Psoas muscle (tissue), 8 donors: ENCODE results near the gene SLC25A34. TPM values are rescaled to one million over a fixed set of nuclear protein-coding genes. Genes with fewer than 3 reads are reported as not detected.
A peak's percentile ranks its signal among the peaks of the same experiment; 100 is the strongest.

Experiments
- ATAC-seq, 4 donors: fragments of 200-7000 bp; cut with Tn5 transposase; one replicate each; pipeline ENCODE4 v1.9.1; 2020; ENCODE audit warnings: moderate library complexity in 3 of 4, mild to moderate bottlenecking in 2 of 4
- DNase-seq, 2 donors: peaks; one replicate each; pipeline ENCODE4 v3.0.0-alpha.2; 2020
- H3K27ac ChIP-seq: fragments of 200-600 bp; one replicate; pipeline ENCODE4 v1.8.0; 2022
- H3K27me3 ChIP-seq, 3 donors: fragments of 200-600 bp in 1 of 3; one replicate each; pipeline versions ENCODE4 v1.6.1 to v1.8.0; 2013 to 2022; ENCODE audit warnings: low read length in 2 of 3, mild to moderate bottlenecking in 2 of 3, moderate library complexity in 1 of 3; ENCODE audit not compliant: insufficient read depth in 3 of 3
- H3K36me3 ChIP-seq, 2 donors: fragments of 200-600 bp in 1 of 2; one replicate each; pipeline versions ENCODE4 v1.6.1 to v1.8.0; 2013 to 2022; ENCODE audit warnings: low read depth in 1 of 2, mild to moderate bottlenecking in 1 of 2, moderate library complexity in 1 of 2; ENCODE audit not compliant: insufficient read depth in 1 of 2
- H3K4me1 ChIP-seq: fragments of 200-600 bp; one replicate; pipeline ENCODE4 v1.8.0; 2022
- H3K4me3 ChIP-seq: fragments of 200-600 bp; one replicate; pipeline ENCODE4 v1.8.0; 2022; ENCODE audit warnings: mild to moderate bottlenecking
- H3K9me3 ChIP-seq: fragments of 200-600 bp; one replicate; pipeline ENCODE4 v1.8.0; 2022
- CTCF ChIP-seq: fragments of 200-600 bp; IDR thresholded peaks from one replicate; pipeline ENCODE4 v1.8.0; 2022; ENCODE audit warnings: antibody characterized with exemption
- WGBS, 3 donors: extraction: QIAGEN DNeasy Blood & Tissue Kit; methylation state at CpG; one replicate each; pipeline versions ENCODE4 v1.1.6 to v1.1.7; 2013; 5-methylcytosine and 5-hydroxymethylcytosine counted together
- intact Hi-C, 2 donors: fragments of 100-400 bp; cut with DNase I; formaldehyde crosslinking; loops; one replicate each; pipeline versions ENCODE4 v1.11.0 to v1.14.2; 2022
- polyA plus RNA-seq, 3 donors: library from polyadenylated mRNA; stranded (reverse); fragments of 200-250 nt; gene quantifications; one replicate each; pipeline ENCODE4 v1.2.3, GENCODE V29; 2013
- total RNA-seq, 4 donors: library from RNA; stranded (reverse); fragmentation: NEBNext Ultra II Directional in 2 of 4; extraction: Animal tissue kit (Norgen Biotek cat#: 25700) in 2 of 4; gene quantifications; one replicate each; pipeline versions ENCODE4 v1.2.1 to v1.2.4, GENCODE V29; 2021 to 2023
- donor health status: healthy with polysubstance abuse.
- donor health status: DM: no; HTN: no; CAD: no; lungs with moderate emphysema.
- donor health status: Bipolar disorder and iron deficiency.
- donor health status: healthy.
- donor health status: DM: yes; HTN: yes; CAD: no.
- donor health status: DM: no; HTN: no; CAD: no.
- donor health status: DM: no; HTN: no; CAD: no.
- donor health status: DM: yes; HTN: yes; CAD: no.

Gene SLC25A34
- total and polyA plus RNA-seq, 7 donors: 1.3 to 48.2 (median 10.1) TPM

- ATAC-seq: no peak
- Histone ChIP-seq H3K4me1 (peaks cover 23% of the 10 kb centered on the region), H3K27ac (peak overlapping the region; percentile 95), H3K36me3 (peaks cover 0 to 12% of the 10 kb centered on the region in 2 donors), H3K27me3 (no peaks in the 10 kb centered on the region), H3K9me3 (no peaks in the 10 kb centered on the region), H3K4me3 (peak overlapping the region; percentile 70)
- intact Hi-C loops: loop anchor here (5.0 kb wide), 2 partner anchors 157 to 212 kb away; partner anchors contain the start of gene DNAJC16 (in 1 of the 2)
- peak in 1 of 2 donors; percentile 52 for DNase-seq
- no peak for TF ChIP-seq CTCF
- WGBS, 3 donors: 43 to 50% (median 50%) methylated on average over 16 of the region's 16 CpGs
Measured at GRCh38 chr1:15739259-15739658, 3.2 kb downstream of the SLC25A34 start.

GRCh38 chr1:15739745-15740144 is 3.7 kb downstream of the SLC25A34 start:
- intact Hi-C loops: loop anchor here (5.0 kb wide), 2 partner anchors 157 to 212 kb away; partner anchors contain the start of gene DNAJC16 (in 1 of the 2)
- 76 to 83% (median 79%) methylated on average over 7 of the region's 7 CpGs for WGBS, 3 donors
- ATAC-seq: no peak

GRCh38 chr1:15740924-15741850 is 5.1 kb downstream of the SLC25A34 start:
- peak; percentile 78 for TF ChIP-seq CTCF
- Histone ChIP-seq H3K27me3 (no peaks in the 10 kb centered on the region), H3K4me3 (no peak overlapping the region), H3K36me3 (peaks cover 0 to 8% of the 10 kb centered on the region in 2 donors), H3K9me3 (no peaks in the 10 kb centered on the region), H3K4me1 (peaks cover 18% of the 10 kb centered on the region), H3K27ac (peak overlapping the region; percentile 32)
- WGBS, 3 donors: 47 to 53% (median 47%) methylated on average over 27 of the region's 27 CpGs
- ATAC-seq (peak; percentile 74 to 82 (median 79)), DNase-seq (peak; percentile 78 to 89)
- intact Hi-C loops: no loop called here

More at GRCh38 chr1:15739745-15740144, 3.7 kb downstream of the SLC25A34 start:
- no peak for TF ChIP-seq CTCF
- peak in 1 of 2 donors; percentile 49 for DNase-seq
- Histone ChIP-seq H3K27ac (peak overlapping the region; percentile 95), H3K27me3 (no peaks in the 10 kb centered on the region), H3K9me3 (no peaks in the 10 kb centered on the region), H3K4me3 (no peak overlapping the region), H3K4me1 (peaks cover 23% of the 10 kb centered on the region), H3K36me3 (peaks cover 0 to 8% of the 10 kb centered on the region in 2 donors)

DNA sequence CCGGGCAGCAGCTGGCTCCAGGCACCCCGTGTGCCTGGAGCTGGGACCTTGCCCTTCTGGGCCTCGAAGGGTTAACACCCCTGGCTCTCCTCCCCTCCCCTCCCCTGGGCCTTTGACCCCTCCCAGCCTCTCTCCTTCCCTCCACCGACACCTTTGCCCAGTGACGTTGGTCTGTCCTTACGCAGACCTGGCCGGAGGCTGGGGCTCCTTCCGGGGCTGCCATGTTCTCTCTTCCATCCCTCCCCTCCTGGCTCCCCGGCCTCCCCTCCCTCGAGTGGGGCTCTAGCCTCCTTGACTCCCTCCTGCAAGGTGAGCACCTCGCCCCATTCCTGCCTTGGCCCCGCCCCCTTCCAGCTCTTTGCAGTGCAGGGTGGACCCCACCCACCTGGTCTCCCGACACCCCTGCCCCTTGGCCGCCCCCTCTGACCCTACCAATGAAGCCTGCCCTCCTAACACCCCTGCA is 6.3 kb downstream of the SLC25A34 start, which contains the start of gene TMEM82:
TSS of gene TMEM82 (plus strand) at position 161 of the 463 bp plus-strand sequence. CDS start at position 222, 61 bp downstream.
- Histone ChIP-seq H3K27me3 (no peaks in the 10 kb centered on the region), H3K27ac (peak within 1 kb of the TSS; percentile 32), H3K4me1 (peaks cover 11% of the 10 kb centered on the region), H3K36me3 (peaks cover 0 to 8% of the 10 kb centered on the region in 2 donors), H3K9me3 (no peaks in the 10 kb centered on the region), H3K4me3 (no peak within 1 kb of the TSS)
- no peak for DNase-seq
- no peak for TF ChIP-seq CTCF
- intact Hi-C loops: no loop called here
- WGBS, 3 donors: 43 to 56% (median 46%) methylated on average over 11 to 14 of the region's 14 CpGs
- ATAC-seq: no peak
